T-cell (primary cell): ENCODE data around the gene SPAAR. TPM values are rescaled to one million over a fixed set of nuclear protein-coding genes. Genes with fewer than 3 reads are reported as not detected.
A peak's percentile ranks its signal among the peaks of the same experiment; 100 is the strongest.

ENCODE experiments used
- ATAC-seq, 4 experiments: fragments of 200-7000 bp in 3 of 4; fragments of 150-1000 bp in 1 of 4; cut with Tn5 transposase; replicated peaks in 1 of 4; 1 replicate in 3 of 4; 2 replicates in 1 of 4; pipeline ENCODE4 v1.10.0; 2021; ENCODE audit warnings: moderate library complexity in 3 of 4, mild to moderate bottlenecking in 2 of 4, moderate number of reproducible peaks in 1 of 4
- CTCF ChIA-PET, 2 donors: fragments of 300-600 bp; sonication (Branson Sonifier 250); formaldehyde crosslinking; loops; one replicate each; lab custom pipeline; 2022; ENCODE audit warnings: antibody characterized with exemption in 2 of 2; lab: Charles Lee
- POLR2A ChIA-PET, 2 donors: fragments of 300-600 bp; sonication (Branson Sonifier 250); formaldehyde crosslinking; loops; one replicate each; lab custom pipeline; 2022; ENCODE audit warnings: antibody characterized with exemption in 2 of 2; lab: Charles Lee
- DNase-seq, 35 experiments: peaks; one replicate each; pipeline versions ENCODE4 v3.0.0 to v3.0.0-alpha.2; 2013 to 2023
- H3K27ac ChIP-seq: one replicate; pipeline ENCODE4 v1.5.1; 2013; ENCODE audit warnings: low read length
- H3K27me3 ChIP-seq, 2 experiments: replicated peaks in 1 of 2; 1 replicate in 1 of 2; 2 replicates in 1 of 2; pipeline versions ENCODE4 v1.6.1 to v1.7.0; 2013; ENCODE audit warnings: low read length in 1 of 2, mixed read lengths in 1 of 2; ENCODE audit not compliant: control insufficient read depth in 2 of 2, insufficient read depth in 2 of 2; ENCODE audit errors: extremely low read depth in 1 of 2
- H3K36me3 ChIP-seq, 2 donors: 1 replicate in 1 of 2; 2 replicates in 1 of 2; pipeline versions ENCODE4 v1.6.1 to v1.7.0; 2013; ENCODE audit warnings: low read length in 1 of 2; ENCODE audit not compliant: control insufficient read depth in 2 of 2, insufficient read depth in 1 of 2; ENCODE audit errors: extremely low read depth in 1 of 2
- H3K4me1 ChIP-seq, 2 experiments: 1 replicate in 1 of 2; 2 replicates in 1 of 2; pipeline versions ENCODE4 v1.6.1 to v1.7.0; 2013; ENCODE audit warnings: low read length in 2 of 2, mixed read lengths in 1 of 2; ENCODE audit not compliant: insufficient read depth in 2 of 2, control insufficient read depth in 1 of 2; ENCODE audit errors: extremely low read depth in 1 of 2
- H3K4me3 ChIP-seq, 2 donors: 1 replicate in 1 of 2; 2 replicates in 1 of 2; pipeline versions ENCODE4 v1.5.1 to v1.7.0; 2013; ENCODE audit warnings: mild to moderate bottlenecking in 2 of 2, low read length in 1 of 2, moderate library complexity in 1 of 2; ENCODE audit not compliant: control insufficient read depth in 1 of 2; ENCODE audit errors: extremely low read depth in 1 of 2
- H3K9me3 ChIP-seq: 2 replicates; pipeline ENCODE4 v1.7.0; 2013
- H3K27ac Mint-ChIP-seq, 2 donors: one replicate each; pipeline ENCODE4 v1.8.0; 2020 to 2021; ENCODE audit warnings: mild to moderate bottlenecking in 2 of 2, mixed read lengths in 2 of 2
- H3K27me3 Mint-ChIP-seq, 2 donors: one replicate each; pipeline ENCODE4 v1.8.0; 2021 to 2022; ENCODE audit warnings: mixed read lengths in 2 of 2
- H3K36me3 Mint-ChIP-seq: one replicate; pipeline ENCODE4 v1.8.0; 2021; ENCODE audit warnings: mixed read lengths
- H3K4me1 Mint-ChIP-seq, 3 donors: one replicate each; pipeline ENCODE4 v1.8.0; 2020 to 2022; ENCODE audit warnings: mixed read lengths in 3 of 3, mild to moderate bottlenecking in 1 of 3
- H3K4me3 Mint-ChIP-seq, 3 donors: one replicate each; pipeline ENCODE4 v1.8.0; 2020 to 2022; ENCODE audit warnings: mild to moderate bottlenecking in 3 of 3, mixed read lengths in 3 of 3, moderate library complexity in 3 of 3
- H3K9me3 Mint-ChIP-seq, 3 donors: one replicate each; pipeline ENCODE4 v1.8.0; 2020 to 2022; ENCODE audit warnings: mixed read lengths in 3 of 3
- WGBS: methylation state at CpG from one replicate; pipeline ENCODE4 v1.1.5; 2013; ENCODE audit warnings: missing lambda C conversion rate; ENCODE audit not compliant: insufficient coverage; 5-methylcytosine and 5-hydroxymethylcytosine counted together
- total RNA-seq, 35 experiments: library from RNA in 6 of 35; stranded (reverse) in 6 of 35; fragments of 120-200 nt in 1 of 35; gene quantifications; one replicate each; pipeline versions ENCODE4 v1.2.1 to v1.2.4 and lab custom pipeline; 2013 to 2026

The SPAAR gene, protein sequence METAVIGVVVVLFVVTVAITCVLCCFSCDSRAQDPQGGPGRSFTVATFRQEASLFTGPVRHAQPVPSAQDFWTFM
- total RNA-seq (not detected), total RNA-seq (lab: John Stamatoyannopoulos, UW) (0 to 0.05 (median 0) reads per million in 29 experiments)
- not detected for total RNA-seq (2013)

DNA sequence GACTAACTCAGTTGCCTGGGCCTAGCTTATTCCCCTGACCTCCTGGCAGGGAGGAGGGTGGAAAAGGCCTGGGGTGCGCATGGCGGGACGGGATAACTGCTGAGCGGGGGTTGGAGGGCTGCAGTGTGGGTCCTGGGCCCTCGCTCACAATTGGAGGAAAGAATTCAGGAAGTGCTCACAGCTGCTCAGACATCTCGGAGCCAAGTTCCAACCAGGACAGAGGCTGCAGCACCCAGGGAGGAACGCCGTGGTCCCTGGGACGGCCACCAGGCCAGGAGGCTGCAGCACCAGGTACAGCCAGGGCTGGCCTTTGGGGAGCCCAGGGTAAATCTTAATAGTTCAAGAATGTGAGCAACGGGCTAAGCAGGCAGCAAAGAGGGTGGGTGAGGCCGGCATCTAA, at the start of gene SPAAR:
TSS of gene SPAAR (plus strand) at position 217 of the 400 bp plus-strand sequence. CDS start 974 bp downstream, outside the sequence.
- Mint-ChIP-seq H3K27me3 (no peaks in the 10 kb centered on the region), H3K9me3 (no peaks in the 10 kb centered on the region), H3K4me1 (peaks cover 58 to 71% (median 58%) of the 10 kb centered on the region in 3 donors), H3K4me3 (peak within 1 kb of the TSS in 1 of 3 donors; percentile 89), H3K27ac (peak within 1 kb of the TSS; percentile 98 to 99), H3K36me3 (no peaks in the 10 kb centered on the region)
- ChIA-PET CTCF (no interaction called here), POLR2A (no interaction called here)
- 91% methylated on average over 11 of the region's 11 CpGs for WGBS
- DNase-seq (no peak), ATAC-seq (no peak)
- H3K27ac ChIP-seq, result peak within 1 kb of the TSS; percentile 72
- peaks cover 0 to 3% of the 10 kb centered on the region in 2 experiments for H3K27me3 ChIP-seq
- H3K36me3 ChIP-seq, result peaks cover 0 to 3% of the 10 kb centered on the region in 2 donors
- peaks cover 39 to 77% of the 10 kb centered on the region in 2 experiments for H3K4me1 ChIP-seq
- no peaks in the 10 kb centered on the region for H3K9me3 ChIP-seq
- H3K4me3 ChIP-seq, result no peak within 1 kb of the TSS

DNA sequence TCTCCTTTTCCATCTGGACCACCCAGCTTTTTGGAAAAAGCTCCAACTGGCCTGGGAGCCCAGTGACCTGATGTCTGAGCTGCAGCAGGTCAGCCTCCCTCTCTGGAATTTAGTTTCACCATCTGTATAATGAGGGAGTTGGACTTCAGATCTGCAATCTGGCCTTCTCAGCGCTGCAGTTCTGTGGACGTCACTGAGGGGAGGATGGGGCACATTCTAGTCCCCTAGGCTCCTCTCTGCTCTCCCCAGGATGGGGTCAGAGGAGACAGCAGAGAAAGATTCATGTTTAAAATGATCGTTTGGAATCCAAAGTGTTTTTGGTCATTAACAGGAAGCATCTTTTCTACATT, 49.3 kb upstream of the SPAAR start:
- DNase-seq (no peak), ATAC-seq (no peak)
- no peaks in the 10 kb centered on the region for H3K36me3 Mint-ChIP-seq
- H3K27me3 Mint-ChIP-seq, result peaks cover 23 to 30% of the 10 kb centered on the region in 2 donors
- no CpG with 5 or more reads among the region's 3 CpGs for WGBS
- ChIA-PET POLR2A (no interaction called here), CTCF (interaction anchor here in 1 of 2 donors (1.5 kb wide), 1 partner anchor 22 kb away, joined by 3 read pairs; no protein-coding TSS in a partner anchor)
- no peaks in the 10 kb centered on the region for H3K4me1 ChIP-seq
- H3K4me3 ChIP-seq, result no peak overlapping the region
- H3K27ac Mint-ChIP-seq, result no peak overlapping the region
- H3K4me3 Mint-ChIP-seq, result no peak overlapping the region
- no peaks in the 10 kb centered on the region for H3K9me3 ChIP-seq
- H3K4me1 Mint-ChIP-seq, result peaks cover 0 to 8% (median 4%) of the 10 kb centered on the region in 3 donors
- H3K27me3 ChIP-seq, result peaks cover 0 to 24% of the 10 kb centered on the region in 2 experiments
- no peaks in the 10 kb centered on the region for H3K36me3 ChIP-seq
- H3K9me3 Mint-ChIP-seq, result no peaks in the 10 kb centered on the region
- H3K27ac ChIP-seq, result no peak overlapping the region

DNA sequence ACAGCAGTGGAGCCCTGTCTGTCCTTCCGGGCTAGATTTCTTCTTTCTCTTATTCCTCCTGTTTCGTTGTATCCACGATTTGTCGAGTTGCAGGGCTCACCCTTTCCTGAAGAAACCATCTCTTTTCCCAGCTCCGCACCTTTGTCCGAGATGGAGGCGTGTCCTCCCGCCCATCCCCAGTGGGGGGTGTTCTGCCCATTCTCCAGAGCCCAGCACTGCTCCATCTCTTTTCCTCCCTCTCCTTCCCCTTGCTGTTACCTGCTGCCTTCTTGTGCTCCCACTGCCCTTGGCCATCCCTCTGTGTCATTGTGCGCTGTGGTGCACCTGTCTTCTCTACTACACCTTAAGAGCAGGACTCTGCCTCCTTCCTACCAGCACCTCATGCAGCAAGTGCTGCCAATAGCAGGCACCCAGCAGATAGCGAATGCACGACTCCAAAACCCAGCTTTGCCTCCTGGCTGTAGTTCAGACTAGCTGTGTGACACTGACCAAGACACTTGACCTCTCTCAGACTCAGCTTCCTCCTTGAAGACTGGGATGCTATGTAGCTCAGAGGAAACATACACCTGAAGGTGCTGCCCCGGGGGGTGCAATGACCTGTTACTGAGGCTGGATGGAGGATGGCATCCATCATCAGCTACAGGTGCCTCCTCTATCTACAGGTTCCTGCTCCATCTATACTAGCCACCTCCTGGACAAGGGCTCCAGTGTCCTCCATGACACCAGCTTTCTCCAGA, 48.0 kb upstream of the SPAAR start:
- Mint-ChIP-seq H3K36me3 (no peaks in the 10 kb centered on the region), H3K9me3 (no peaks in the 10 kb centered on the region), H3K4me3 (no peak overlapping the region), H3K27ac (no peak overlapping the region), H3K27me3 (peaks cover 27 to 33% of the 10 kb centered on the region in 2 donors), H3K4me1 (peaks cover 0 to 8% (median 4%) of the 10 kb centered on the region in 3 donors)
- H3K27me3 ChIP-seq, result peaks cover 0 to 26% of the 10 kb centered on the region in 2 experiments
- no peak overlapping the region for H3K4me3 ChIP-seq
- no peaks in the 10 kb centered on the region for H3K36me3 ChIP-seq
- ChIA-PET CTCF (interaction anchor here in 1 of 2 donors (1.5 kb wide), 1 partner anchor 21 kb away, joined by 3 read pairs; no protein-coding TSS in a partner anchor), POLR2A (interaction anchor here in 1 of 2 donors (1.2 kb wide), 1 partner anchor 73 kb away, joined by 4 read pairs; no protein-coding TSS in a partner anchor)
- H3K9me3 ChIP-seq, result no peaks in the 10 kb centered on the region
- H3K4me1 ChIP-seq, result no peaks in the 10 kb centered on the region
- H3K27ac ChIP-seq, result no peak overlapping the region
- no peak for ATAC-seq
- 78% methylated on average over 4 of the region's 12 CpGs for WGBS
- no peak for DNase-seq

DNA sequence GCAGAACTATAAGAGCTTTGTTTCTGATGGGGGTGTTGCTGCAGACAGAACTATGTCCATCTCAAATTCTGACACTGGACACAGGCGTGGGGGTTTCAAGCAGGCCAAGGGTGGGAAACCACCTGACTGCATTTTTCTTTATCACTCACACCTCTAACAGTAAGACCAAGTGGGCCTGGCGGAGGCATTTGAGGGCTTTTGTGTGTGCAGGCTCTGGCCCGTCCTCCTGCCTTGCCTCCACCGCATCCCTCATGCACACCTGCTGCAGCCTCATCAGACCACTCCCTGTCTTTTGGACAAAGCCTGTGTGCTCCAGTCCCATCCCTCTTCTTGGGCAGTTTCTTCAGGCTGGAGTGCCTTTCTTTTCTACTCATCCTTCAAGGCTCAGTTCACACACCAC, 47.0 kb upstream of the SPAAR start:
- peaks cover 27 to 33% of the 10 kb centered on the region in 2 donors for H3K27me3 Mint-ChIP-seq
- H3K4me1 Mint-ChIP-seq, result peaks cover 0 to 8% (median 4%) of the 10 kb centered on the region in 3 donors
- H3K9me3 ChIP-seq, result no peaks in the 10 kb centered on the region
- H3K4me1 ChIP-seq, result no peaks in the 10 kb centered on the region
- WGBS, result 85% methylated on average over 2 of the region's 4 CpGs
- no peaks in the 10 kb centered on the region for H3K36me3 Mint-ChIP-seq
- ATAC-seq (no peak), DNase-seq (no peak)
- no peaks in the 10 kb centered on the region for H3K36me3 ChIP-seq
- H3K9me3 Mint-ChIP-seq, result no peaks in the 10 kb centered on the region
- H3K27me3 ChIP-seq, result peaks cover 0 to 26% of the 10 kb centered on the region in 2 experiments
- no peak overlapping the region for H3K27ac ChIP-seq
- H3K4me3 ChIP-seq, result no peak overlapping the region
- ChIA-PET CTCF (interaction anchor here in 1 of 2 donors (0.6 kb wide), 1 partner anchor 37 kb away, joined by 3 read pairs; no protein-coding TSS in a partner anchor), POLR2A (interaction anchor here in 1 of 2 donors (1.2 kb wide), 1 partner anchor 74 kb away, joined by 4 read pairs; no protein-coding TSS in a partner anchor)
- no peak overlapping the region for H3K4me3 Mint-ChIP-seq
- H3K27ac Mint-ChIP-seq, result no peak overlapping the region

DNA sequence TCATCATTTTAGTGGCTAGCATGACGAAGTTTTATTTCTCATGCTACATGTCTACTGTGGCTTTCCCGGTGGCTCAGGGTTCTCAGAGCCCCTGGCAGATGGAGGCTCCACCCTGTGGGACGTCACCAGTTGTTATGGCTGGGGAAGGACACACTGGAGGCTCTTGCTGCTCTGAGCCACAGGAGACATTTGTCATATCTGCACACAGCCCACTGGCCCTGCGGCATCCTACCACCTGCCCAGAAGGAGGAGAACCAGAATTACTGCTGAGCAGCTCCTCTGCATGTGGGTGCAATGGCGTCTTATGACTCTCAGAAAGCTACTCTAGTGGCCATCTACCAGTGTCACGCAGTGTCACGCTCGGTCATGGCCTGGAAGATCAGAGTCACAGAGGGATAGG, 45.7 kb upstream of the SPAAR start:
- POLR2A ChIA-PET, result no interaction called here
- H3K27me3 Mint-ChIP-seq, result peaks cover 27 to 33% of the 10 kb centered on the region in 2 donors
- CTCF ChIA-PET, result no interaction called here

DNA sequence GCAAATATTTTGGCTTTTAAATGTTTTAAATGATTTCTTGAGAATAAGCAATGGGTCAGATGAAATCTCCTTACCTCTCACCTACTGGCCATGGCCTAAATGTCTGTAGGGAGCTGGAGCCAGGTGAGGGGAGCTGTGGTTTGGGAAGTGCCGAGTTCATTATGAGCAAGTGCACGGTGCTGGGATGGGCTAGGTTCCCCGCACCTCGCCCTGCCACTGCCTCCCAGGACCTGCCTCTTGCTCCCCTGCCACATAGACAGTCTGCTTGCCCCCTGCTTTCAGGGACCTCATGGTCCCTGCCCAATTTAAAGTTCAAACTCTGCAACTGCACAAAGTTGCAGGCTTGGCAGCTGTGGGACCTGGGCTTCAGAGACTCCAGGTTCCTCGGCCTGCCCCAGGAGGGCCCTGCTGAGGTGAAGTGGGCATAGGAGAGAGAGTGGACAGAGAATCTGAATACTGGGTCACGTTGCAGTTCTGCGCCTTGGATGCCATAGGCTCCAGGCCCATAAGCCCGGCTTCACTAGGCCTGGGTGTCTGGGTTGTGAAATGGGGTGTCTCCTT, 44.5 kb upstream of the SPAAR start:
- DNase-seq (no peak), ATAC-seq (no peak)
- H3K27me3 Mint-ChIP-seq, result peaks cover 27 to 33% of the 10 kb centered on the region in 2 donors
- H3K4me1 Mint-ChIP-seq, result no peaks in the 10 kb centered on the region
- Histone ChIP-seq H3K9me3 (no peaks in the 10 kb centered on the region), H3K36me3 (no peaks in the 10 kb centered on the region), H3K4me3 (no peak overlapping the region), H3K4me1 (no peaks in the 10 kb centered on the region), H3K27ac (no peak overlapping the region), H3K27me3 (peaks cover 0 to 26% of the 10 kb centered on the region in 2 experiments)
- ChIA-PET POLR2A (no interaction called here), CTCF (interaction anchor here in 1 of 2 donors (0.5 kb wide), 1 partner anchor 10 kb away, joined by 3 read pairs; no protein-coding TSS in a partner anchor)
- WGBS, result 93% methylated on average over 3 of the region's 8 CpGs
- no peak overlapping the region for H3K27ac Mint-ChIP-seq
- no peak overlapping the region for H3K4me3 Mint-ChIP-seq
- no peaks in the 10 kb centered on the region for H3K9me3 Mint-ChIP-seq
- H3K36me3 Mint-ChIP-seq, result no peaks in the 10 kb centered on the region

More for the DNA sequence above, 45.7 kb upstream of the SPAAR start:
- no peaks in the 10 kb centered on the region for H3K4me1 ChIP-seq
- Mint-ChIP-seq H3K27ac (no peak overlapping the region), H3K9me3 (no peaks in the 10 kb centered on the region), H3K4me3 (no peak overlapping the region), H3K36me3 (no peaks in the 10 kb centered on the region), H3K4me1 (peaks cover 0 to 8% (median 2%) of the 10 kb centered on the region in 3 donors)
- DNase-seq, result no peak
- H3K36me3 ChIP-seq, result no peaks in the 10 kb centered on the region
- peaks cover 0 to 26% of the 10 kb centered on the region in 2 experiments for H3K27me3 ChIP-seq
- 76% methylated on average over 6 of the region's 8 CpGs for WGBS
- no peaks in the 10 kb centered on the region for H3K9me3 ChIP-seq
- no peak overlapping the region for H3K4me3 ChIP-seq
- no peak for ATAC-seq
- no peak overlapping the region for H3K27ac ChIP-seq
